SH-SY5Y (cell line): Measurements from ENCODE around the gene DUS2.

ENCODE experiments used
- GATA2 ChIP-seq: IDR thresholded peaks from 2 replicates; pipeline ENCODE4 v1.6.1; 2011; ENCODE audit warnings: mild to moderate bottlenecking, low read depth, low read length
- GATA3 ChIP-seq: IDR thresholded peaks from 2 replicates; pipeline ENCODE4 v1.6.1; 2011; ENCODE audit warnings: low read depth, mild to moderate bottlenecking, low read length, moderate library complexity

- TF ChIP-seq GATA2, result no peak
- TF ChIP-seq GATA3, result no peak
Measured at GRCh38 chr16:68028996-68029395, 5.9 kb downstream of the DUS2 start.
